Neural cell (in vitro differentiated cells): Measurements from ENCODE around the gene CEP85.

Source experiments
- EP300 ChIP-seq: fragments of 450-650 bp; conservative IDR thresholded peaks from 2 replicates; pipeline ENCODE4 v1.6.1; 2014; ENCODE audit warnings: antibody characterized with exemption, mild to moderate bottlenecking, moderate library complexity; ENCODE audit not compliant: poor library complexity, severe bottlenecking
- EZH2 ChIP-seq: fragments of 200-600, 300-800 bp; shearing (Covaris generic), sonication (generic); IDR thresholded peaks from 2 replicates; pipeline ENCODE4 v1.6.1; 2014; ENCODE audit warnings: antibody characterized with exemption, low read length, borderline replicate concordance, mild to moderate bottlenecking; ENCODE audit not compliant: insufficient read depth, poor library complexity, severe bottlenecking
- MXI1 ChIP-seq: fragments of 450-650 bp; conservative IDR thresholded peaks from 2 replicates; pipeline ENCODE4 v1.6.1; 2014; ENCODE audit warnings: antibody characterized with exemption, mild to moderate bottlenecking; ENCODE audit not compliant: poor library complexity, severe bottlenecking
- POLR2AphosphoS5 ChIP-seq: IDR thresholded peaks from 2 replicates; pipeline ENCODE4 v1.6.1; 2012
- RAD21 ChIP-seq: fragments of 450-650 bp; conservative IDR thresholded peaks from 2 replicates; pipeline ENCODE4 v1.6.1; 2014; ENCODE audit warnings: antibody characterized with exemption, mild to moderate bottlenecking, moderate library complexity
- TF ChIP-seq, protein P1 (sequence below): fragments of 450-650 bp; IDR thresholded peaks from 2 replicates; pipeline ENCODE4 v1.5.1; 2014; ENCODE audit warnings: antibody characterized with exemption, mild to moderate bottlenecking, moderate library complexity; ENCODE audit not compliant: poor library complexity, severe bottlenecking

GRCh38 chr1:26281971-26282370, 48.0 kb downstream of the CEP85 start:
- TF ChIP-seq RAD21 (no peak), MXI1 (no peak), EZH2 (no peak), EP300 (no peak), POLR2AphosphoS5 (no peak)
- TF ChIP-seq, protein P1, sequence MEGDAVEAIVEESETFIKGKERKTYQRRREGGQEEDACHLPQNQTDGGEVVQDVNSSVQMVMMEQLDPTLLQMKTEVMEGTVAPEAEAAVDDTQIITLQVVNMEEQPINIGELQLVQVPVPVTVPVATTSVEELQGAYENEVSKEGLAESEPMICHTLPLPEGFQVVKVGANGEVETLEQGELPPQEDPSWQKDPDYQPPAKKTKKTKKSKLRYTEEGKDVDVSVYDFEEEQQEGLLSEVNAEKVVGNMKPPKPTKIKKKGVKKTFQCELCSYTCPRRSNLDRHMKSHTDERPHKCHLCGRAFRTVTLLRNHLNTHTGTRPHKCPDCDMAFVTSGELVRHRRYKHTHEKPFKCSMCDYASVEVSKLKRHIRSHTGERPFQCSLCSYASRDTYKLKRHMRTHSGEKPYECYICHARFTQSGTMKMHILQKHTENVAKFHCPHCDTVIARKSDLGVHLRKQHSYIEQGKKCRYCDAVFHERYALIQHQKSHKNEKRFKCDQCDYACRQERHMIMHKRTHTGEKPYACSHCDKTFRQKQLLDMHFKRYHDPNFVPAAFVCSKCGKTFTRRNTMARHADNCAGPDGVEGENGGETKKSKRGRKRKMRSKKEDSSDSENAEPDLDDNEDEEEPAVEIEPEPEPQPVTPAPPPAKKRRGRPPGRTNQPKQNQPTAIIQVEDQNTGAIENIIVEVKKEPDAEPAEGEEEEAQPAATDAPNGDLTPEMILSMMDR, result no peak
